ENCODE data around the gene OR5B17. TPM values are rescaled to one million over a fixed set of nuclear protein-coding genes. Genes with fewer than 3 reads are reported as not detected.

The OR5B17 gene
- total RNA-seq, 4 donors from 2014 or later: not detected

DNA sequence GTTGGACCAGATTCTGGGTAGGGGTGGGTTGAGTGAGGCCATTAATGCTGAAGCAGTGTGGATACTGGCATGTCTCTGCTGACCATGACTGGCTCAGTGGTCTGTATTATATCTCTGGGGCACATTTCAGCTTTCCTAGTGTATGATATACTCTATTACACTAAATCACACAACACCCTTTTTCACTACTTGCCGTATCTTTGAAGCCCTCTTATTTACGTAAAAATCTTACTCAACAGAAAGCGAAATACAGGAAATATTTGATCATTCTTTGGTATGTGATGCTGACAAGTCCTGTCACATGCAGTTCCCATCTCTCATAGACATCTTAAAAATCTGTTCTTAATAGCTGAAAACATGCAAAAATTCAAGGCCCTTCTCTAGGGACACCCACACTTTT is 40.3 kb downstream of the OR5B17 start:
- no peaks in the 10 kb centered on the region for H3K27me3 ChIP-seq
- H3K27ac ChIP-seq: no peak overlapping the region
- H3K9me3 ChIP-seq: no peaks in the 10 kb centered on the region
- no peaks in the 10 kb centered on the region for H3K36me3 ChIP-seq
- no peak for DNase-seq
- H3K4me3 ChIP-seq: no peak overlapping the region
- no peaks in the 10 kb centered on the region for H3K4me1 ChIP-seq
- TF ChIP-seq POLR2A (IDR thresholded peaks at IDR 0.05): no peak
- TF ChIP-seq CTCF (IDR thresholded peaks at IDR 0.05): no peak

- no peak overlapping the region for H3K4me3 ChIP-seq
- no peaks in the 10 kb centered on the region for H3K27me3 ChIP-seq
- TF ChIP-seq CTCF (IDR thresholded peaks at IDR 0.05) (no peak), POLR2A (IDR thresholded peaks at IDR 0.05) (no peak)
- DNase-seq: no peak
- no peaks in the 10 kb centered on the region for H3K9me3 ChIP-seq
- H3K27ac ChIP-seq: no peak overlapping the region
- H3K36me3 ChIP-seq: no peaks in the 10 kb centered on the region
- no peaks in the 10 kb centered on the region for H3K4me1 ChIP-seq
Observed at GRCh38 chr11:58316142-58316541, 42.7 kb downstream of the OR5B17 start.

Other genes starting within 250 kb of the OR5B17 start
- not detected for gene OR9I1, start 233.5 kb downstream of the OR5B17 start, total RNA-seq
- not detected for gene OR9Q2, start 170.0 kb downstream of the OR5B17 start, total RNA-seq
- gene OR1S2, start 154.9 kb downstream of the OR5B17 start, total RNA-seq: not detected
- not detected for gene OR1S1, start 146.3 kb downstream of the OR5B17 start, total RNA-seq
- gene OR10Q1, start 130.2 kb downstream of the OR5B17 start, total RNA-seq: not detected
- gene OR10W1, start 90.8 kb downstream of the OR5B17 start, total RNA-seq: not detected
- gene OR5B3, start 47.8 kb upstream of the OR5B17 start, total RNA-seq: not detected
- not detected for gene OR5B2, start 69.1 kb upstream of the OR5B17 start, total RNA-seq
- gene OR5B12, start 83.2 kb upstream of the OR5B17 start, total RNA-seq: not detected
- not detected for gene OR5B21, start 149.0 kb upstream of the OR5B17 start, total RNA-seq
- 10 to 100 TPM; 12.3 to 66.0 (median 18.2) TPM for gene LPXN, start 216.8 kb upstream of the OR5B17 start, total RNA-seq
- 10 to 100 TPM; 42.4 to 58.3 (median 45.9) TPM for gene ZFP91, start 220.0 kb upstream of the OR5B17 start, total RNA-seq